HG03565 (cell line): ENCODE results near the gene GBP6.
"Not testable (repeated sequence)": the region's sequence is repeated elsewhere in the genome, so short reads cannot be mapped to it uniquely, and the experiment has no call there.

Experiments used
- ATAC-seq: cut with Tn5 transposase; IDR thresholded peaks from one replicate; pipeline ENCODE4 v1.9.1; 2021; ENCODE audit warnings: mild to moderate bottlenecking, moderate library complexity; ENCODE audit not compliant: unreplicated experiment

GBP6 gene

GRCh38 chr1:89364954-89365550 is 1.2 kb downstream of the GBP6 start:
- no peak for ATAC-seq

- ATAC-seq, result no peak
Measured at GRCh38 chr1:89367221-89367620, 3.4 kb downstream of the GBP6 start.

GRCh38 chr1:89369331-89369730 is 5.5 kb downstream of the GBP6 start:
- ATAC-seq, result no peak

GRCh38 chr1:89373810-89374209 is 10.0 kb downstream of the GBP6 start:
- not testable (repeated sequence) for ATAC-seq

- no peak for ATAC-seq
Measured at GRCh38 chr1:89378001-89378400, 14.1 kb downstream of the GBP6 start.

GRCh38 chr1:89381618-89382017 is 17.8 kb downstream of the GBP6 start:
- no peak for ATAC-seq

- ATAC-seq, result no peak
Measured at GRCh38 chr1:89382479-89382878, 18.6 kb downstream of the GBP6 start.

GRCh38 chr1:89383185-89383584 is 19.3 kb downstream of the GBP6 start:
- ATAC-seq, result no peak

GRCh38 chr1:89390707-89391106 is 26.8 kb downstream of the GBP6 start:
- no peak for ATAC-seq

- no peak for ATAC-seq
Measured at GRCh38 chr1:89391686-89392085, 27.8 kb downstream of the GBP6 start.

- no peak for ATAC-seq
Measured at GRCh38 chr1:89394851-89395250, 31.0 kb downstream of the GBP6 start.

- ATAC-seq, result no peak
Measured at GRCh38 chr1:89396902-89397301, 33.0 kb downstream of the GBP6 start.

GRCh38 chr1:89405275-89405929 is 41.5 kb downstream of the GBP6 start:
- no peak for ATAC-seq

- no peak for ATAC-seq
Measured at GRCh38 chr1:89407360-89407759, 43.5 kb downstream of the GBP6 start.

GRCh38 chr1:89407768-89408167 is 43.9 kb downstream of the GBP6 start:
- ATAC-seq, result not testable (repeated sequence)

GRCh38 chr1:89425056-89425455 is 61.2 kb downstream of the GBP6 start:
- no peak for ATAC-seq

- ATAC-seq, result no peak
Measured at GRCh38 chr1:89429062-89429461, 65.2 kb downstream of the GBP6 start.

GRCh38 chr1:89429681-89430080 is 65.8 kb downstream of the GBP6 start:
- not testable (repeated sequence) for ATAC-seq

- no peak for ATAC-seq
Measured at GRCh38 chr1:89433421-89433820, 69.6 kb downstream of the GBP6 start.

- not testable (repeated sequence) for ATAC-seq
Measured at GRCh38 chr1:89434058-89434780, 70.4 kb downstream of the GBP6 start.
